GM19043 (cell line): ENCODE measurements around the gene COMMD3.

Experiments
- ATAC-seq: cut with Tn5 transposase; IDR thresholded peaks from one replicate; pipeline ENCODE4 v1.9.1; 2021; ENCODE audit warnings: low read depth; ENCODE audit not compliant: unreplicated experiment

Gene COMMD3

GRCh38 chr10:22364407-22365140, 48.4 kb downstream of the COMMD3 start:
- no peak for ATAC-seq

GRCh38 chr10:22365233-22365632, 49.0 kb downstream of the COMMD3 start:
- ATAC-seq, result no peak

GRCh38 chr10:22365644-22366434, 49.7 kb downstream of the COMMD3 start:
- ATAC-seq, result no peak

- ATAC-seq, result no peak
Measured at GRCh38 chr10:22366435-22366703, 50.2 kb downstream of the COMMD3 start.

GRCh38 chr10:22366771-22367170, 50.6 kb downstream of the COMMD3 start:
- no peak for ATAC-seq

- ATAC-seq, result no peak
Measured at GRCh38 chr10:22367471-22367870, 51.3 kb downstream of the COMMD3 start.

- ATAC-seq, result no peak
Measured at GRCh38 chr10:22368402-22368801, 52.2 kb downstream of the COMMD3 start.

- no peak for ATAC-seq
Measured at GRCh38 chr10:22368981-22369380, 52.8 kb downstream of the COMMD3 start.

GRCh38 chr10:22369434-22370072, 53.4 kb downstream of the COMMD3 start:
- ATAC-seq, result no peak
